NT2/D1 (cell line): ENCODE measurements around the gene UTP11.

ENCODE experiments used
- YY1 ChIP-seq: IDR thresholded peaks from 2 replicates; pipeline ENCODE4 v1.6.1; 2011; ENCODE audit not compliant: insufficient read length, insufficient read depth
- ZNF274 ChIP-seq: IDR thresholded peaks from 2 replicates; pipeline ENCODE4 v1.6.1; 2011; ENCODE audit warnings: mild to moderate bottlenecking, low read depth, low read length

GRCh38 chr1:37974567-37974966 lies 38.0 kb upstream of the UTP11 start:
- TF ChIP-seq YY1 (no peak), ZNF274 (no peak)
